Coronary artery (tissue), 2 donors: Measurements from ENCODE around the gene DYNLT5.
"Not testable (repeated sequence)": the region's sequence is repeated elsewhere in the genome, so short reads cannot be mapped to it uniquely, and the experiment has no call there.

Source experiments
- DNase-seq: peaks from one replicate; pipeline ENCODE4 v3.0.0-alpha.2; 2017; ENCODE audit warnings: low spot score
- H3K27ac ChIP-seq, 2 donors: fragments of 200-600 bp; sonication (generic); one replicate each; pipeline ENCODE4 v1.5.1; 2016 to 2019
- H3K4me3 ChIP-seq: fragments of 200-600 bp; sonication (generic); 2 replicates; pipeline ENCODE4 v1.5.1; 2016; ENCODE audit warnings: mild to moderate bottlenecking, moderate library complexity
- CTCF ChIP-seq: fragments of 200-600 bp; sonication (generic); IDR thresholded peaks from one replicate; pipeline ENCODE4 v1.5.1; 2019; ENCODE audit warnings: antibody characterized with exemption

The DYNLT5 gene

GRCh38 chr1:66773227-66773626, 21.0 kb downstream of the DYNLT5 start:
- H3K27ac ChIP-seq = no peak overlapping the region
- TF ChIP-seq CTCF = no peak
- no peak overlapping the region for H3K4me3 ChIP-seq
- DNase-seq = no peak

GRCh38 chr1:66774438-66774837, 22.2 kb downstream of the DYNLT5 start:
- H3K4me3 ChIP-seq = no peak overlapping the region
- TF ChIP-seq CTCF = no peak
- no peak overlapping the region for H3K27ac ChIP-seq
- no peak for DNase-seq

- DNase-seq = no peak
- Histone ChIP-seq H3K27ac (no peak overlapping the region), H3K4me3 (no peak overlapping the region)
- TF ChIP-seq CTCF = no peak
These were observed 23.4 kb downstream of the DYNLT5 start for GRCh38 chr1:66775646-66776045.

- no peak for DNase-seq
- H3K27ac ChIP-seq = no peak overlapping the region
- no peak for TF ChIP-seq CTCF
- no peak overlapping the region for H3K4me3 ChIP-seq
These were observed 25.6 kb downstream of the DYNLT5 start for GRCh38 chr1:66777831-66778230.

- no peak for TF ChIP-seq CTCF
- DNase-seq = no peak
- Histone ChIP-seq H3K4me3 (no peak overlapping the region), H3K27ac (no peak overlapping the region)
These were observed 26.0 kb downstream of the DYNLT5 start for GRCh38 chr1:66778266-66778665.

- no peak for TF ChIP-seq CTCF
- no peak overlapping the region for H3K27ac ChIP-seq
- peak overlapping the region; percentile 11 for H3K4me3 ChIP-seq
- DNase-seq = no peak
These were observed 26.7 kb downstream of the DYNLT5 start for GRCh38 chr1:66778969-66779368.

GRCh38 chr1:66779475-66780078, 27.3 kb downstream of the DYNLT5 start:
- no peak for TF ChIP-seq CTCF
- DNase-seq = no peak
- Histone ChIP-seq H3K27ac (no peak overlapping the region), H3K4me3 (no peak overlapping the region)

- not testable (repeated sequence) for DNase-seq, H3K27ac ChIP-seq, H3K4me3 ChIP-seq
These were observed 33.5 kb downstream of the DYNLT5 start for GRCh38 chr1:66785800-66786199.
